HCT116 (cell line): ENCODE data around the gene TMEM125. TPM values are rescaled to one million over a fixed set of nuclear protein-coding genes. Genes with fewer than 3 reads are reported as not detected.

Experiments used
- ATAC-seq: fragments of 200-7000 bp; cut with Tn5 transposase; 2 replicates; pipeline ENCODE4 v1.9.1; 2020; ENCODE audit warnings: mild to moderate bottlenecking, moderate library complexity
- BruUV-seq: library from RNA; stranded (reverse); fragments of 400-500 nt; replicated peaks from 2 replicates; lab custom pipeline; 2021; lab: Mats Ljungman, UMichigan
- CTCF ChIA-PET: fragments of 300-600 bp; sonication (Branson Sonifier 250); formaldehyde crosslinking; loops from one replicate; lab custom pipeline; 2021; ENCODE audit warnings: antibody characterized with exemption; lab: Charles Lee
- POLR2A ChIA-PET: fragments of 300-600, 350-600 bp; sonication (Branson Sonifier 250); formaldehyde crosslinking; loops from one replicate; lab custom pipeline; 2021; ENCODE audit warnings: antibody characterized with exemption; lab: Charles Lee
- RAD21 ChIA-PET, 2 experiments: fragments of 300-600 bp; sonication (Branson Sonifier 250); formaldehyde crosslinking; loops; one replicate each; lab custom pipeline; 2023; ENCODE audit warnings: low total read pairs in 2 of 2; ENCODE audit not compliant: uncharacterized antibody in 2 of 2, unreplicated experiment in 2 of 2, low non-redundant PET in 1 of 2; lab: Charles Lee
- DNase-seq: peaks from one replicate; pipeline ENCODE4 v3.0.0-alpha.2; 2010; ENCODE audit warnings: low read depth, low spot score
- H2AFZ ChIP-seq: fragments of 200-600 bp; shearing (Covaris generic), sonication (generic); 2 replicates; pipeline ENCODE4 v1.6.1; 2017; ENCODE audit warnings: low read depth, mixed run types, mixed read lengths, antibody characterized with exemption, low read length; ENCODE audit not compliant: poor library complexity, severe bottlenecking
- H3K27ac ChIP-seq: 2 replicates; pipeline ENCODE4 v1.5.1; 2012; ENCODE audit warnings: low read depth, low read length
- H3K27me3 ChIP-seq: fragments of 200-600 bp; sonication (generic); 2 replicates; pipeline ENCODE4 v1.6.1; 2016; ENCODE audit warnings: mixed run types, low read length, mixed read lengths; ENCODE audit not compliant: insufficient read depth
- H3K36me3 ChIP-seq, 2 experiments: fragments of 200-500 bp in 1 of 2; fragments of 200-600 bp in 1 of 2; sonication (Bioruptor generic) in 1 of 2; sonication (generic) in 1 of 2; 2 replicates each; pipeline versions ENCODE4 v1.5.1 to v1.6.1; 2014 to 2016; ENCODE audit warnings: low read length in 2 of 2, inconsistent platforms in 1 of 2, mixed read lengths in 1 of 2, mixed run types in 1 of 2; ENCODE audit not compliant: insufficient read depth in 2 of 2, control insufficient read depth in 1 of 2
- H3K4me1 ChIP-seq, 2 experiments: fragments of 200-600 bp in 1 of 2; sonication (generic) in 1 of 2; 2 replicates each; pipeline versions ENCODE4 v1.5.1 to v1.6.1; 2012 to 2017; ENCODE audit warnings: low read length in 2 of 2, inconsistent platforms in 1 of 2, mild to moderate bottlenecking in 1 of 2, mixed read lengths in 1 of 2, mixed run types in 1 of 2, moderate library complexity in 1 of 2; ENCODE audit not compliant: insufficient read depth in 2 of 2, control insufficient read depth in 1 of 2
- H3K4me2 ChIP-seq: fragments of 200-600 bp; sonication (generic); 2 replicates; pipeline ENCODE4 v1.6.1; 2017; ENCODE audit warnings: mixed run types, low read length, mixed read lengths
- H3K4me3 ChIP-seq, 2 experiments: fragments of 200-600 bp in 1 of 2; sonication (generic) in 1 of 2; replicated peaks in 1 of 2; 2 replicates each; pipeline ENCODE4 v1.5.1; 2011 to 2016; ENCODE audit warnings: low read length in 2 of 2, control low read depth in 1 of 2, low read depth in 1 of 2, mild to moderate bottlenecking in 1 of 2, mixed read lengths in 1 of 2, mixed run types in 1 of 2
- H3K79me2 ChIP-seq: fragments of 200-600 bp; sonication (generic); 2 replicates; pipeline ENCODE4 v1.6.1; 2017; ENCODE audit warnings: mild to moderate bottlenecking, mixed run types, low read length, moderate library complexity, mixed read lengths; ENCODE audit not compliant: insufficient read depth
- H3K9ac ChIP-seq: fragments of 200-600 bp; sonication (generic); 2 replicates; pipeline ENCODE4 v1.6.1; 2016; ENCODE audit warnings: low read length, mixed read lengths
- H3K9me2 ChIP-seq: fragments of 200-600 bp; sonication (generic), shearing (Covaris generic); 2 replicates; pipeline ENCODE4 v1.6.1; 2017; ENCODE audit warnings: mixed run types, mild to moderate bottlenecking, moderate library complexity; ENCODE audit not compliant: insufficient read depth
- H3K9me3 ChIP-seq, 2 experiments: fragments of 200-500 bp in 1 of 2; fragments of 200-600 bp in 1 of 2; sonication (Bioruptor generic) in 1 of 2; sonication (generic) in 1 of 2; 2 replicates each; pipeline ENCODE4 v1.6.1; 2014 to 2017; ENCODE audit warnings: low read length in 2 of 2, mixed read lengths in 2 of 2, inconsistent platforms in 1 of 2, low read depth in 1 of 2, mild to moderate bottlenecking in 1 of 2, mixed run types in 1 of 2, moderate library complexity in 1 of 2; ENCODE audit not compliant: control insufficient read depth in 1 of 2, insufficient read depth in 1 of 2
- H4K20me1 ChIP-seq: fragments of 200-600 bp; sonication (generic), shearing (Covaris generic); 2 replicates; pipeline ENCODE4 v1.6.1; 2017; ENCODE audit warnings: mixed run types, mild to moderate bottlenecking, moderate library complexity; ENCODE audit not compliant: insufficient read depth
- ATF3 ChIP-seq: IDR thresholded peaks from 2 replicates; pipeline ENCODE4 v1.6.1; 2012
- CBX3 ChIP-seq: IDR thresholded peaks from 2 replicates; pipeline ENCODE4 v1.6.1; 2012; ENCODE audit warnings: low read depth
- CEBPB ChIP-seq: IDR thresholded peaks from 2 replicates; pipeline ENCODE4 v1.6.1; 2012; ENCODE audit warnings: low read depth
- EGR1 ChIP-seq: IDR thresholded peaks from 2 replicates; pipeline ENCODE4 v1.6.1; 2012; ENCODE audit warnings: low read depth
- EZH2 ChIP-seq: fragments of 200-600 bp; sonication (generic); IDR thresholded peaks from 2 replicates; pipeline ENCODE4 v1.6.1; 2017; ENCODE audit warnings: antibody characterized with exemption, mixed run types
- EZH2phosphoT487 ChIP-seq: fragments of 200-600 bp; IDR thresholded peaks from 2 replicates; pipeline ENCODE4 v1.6.1; 2018; ENCODE audit warnings: antibody characterized with exemption, borderline replicate concordance
- FOSL1 ChIP-seq: IDR thresholded peaks from 2 replicates; pipeline ENCODE4 v1.6.1; 2012; ENCODE audit warnings: low read depth
- POLR2A ChIP-seq: IDR thresholded peaks from 2 replicates; pipeline ENCODE4 v1.7.0; 2011; ENCODE audit warnings: borderline replicate concordance; ENCODE audit not compliant: insufficient read depth, insufficient read length; ENCODE audit errors: extremely low read depth
- POLR2AphosphoS5 ChIP-seq: IDR thresholded peaks from 2 replicates; pipeline ENCODE4 v1.6.1; 2011; ENCODE audit warnings: mild to moderate bottlenecking, low read depth, low read length, moderate library complexity
- SIN3A ChIP-seq: IDR thresholded peaks from 2 replicates; pipeline ENCODE4 v1.6.1; 2012; ENCODE audit warnings: low read depth
- SP1 ChIP-seq: IDR thresholded peaks from 2 replicates; pipeline ENCODE4 v1.6.1; 2012; ENCODE audit warnings: low read depth
- SRF ChIP-seq: IDR thresholded peaks from 2 replicates; pipeline ENCODE4 v1.6.1; 2012; ENCODE audit warnings: low read depth
- TCF7L2 ChIP-seq: IDR thresholded peaks from 2 replicates; pipeline ENCODE4 v1.7.0; 2011; ENCODE audit warnings: borderline replicate concordance, inconsistent platforms; ENCODE audit not compliant: insufficient read depth, insufficient read length; ENCODE audit errors: extremely low read depth
- YY1 ChIP-seq: IDR thresholded peaks from 2 replicates; pipeline ENCODE4 v1.6.1; 2011; ENCODE audit warnings: low read length, low read depth, moderate library complexity, mild to moderate bottlenecking; ENCODE audit not compliant: insufficient replicate concordance; ENCODE audit errors: extremely low read depth
- ZFX ChIP-seq: fragments of 450-650 bp; IDR thresholded peaks from 2 replicates; pipeline ENCODE4 v1.6.1; 2017
- intact Hi-C: fragments of 100-400 bp; cut with micrococcal nuclease; formaldehyde crosslinking; loops from 2 replicates; pipeline ENCODE4 v1.10.0; 2022
- total RNA-seq: library from RNA; stranded (reverse); gene quantifications from one replicate; pipeline ENCODE4 v1.2.1, GENCODE V29; 2021; ENCODE audit not compliant: unreplicated experiment
- TF ChIP-seq, protein P1 (sequence below), 3 experiments: fragments of 200-600 bp in 1 of 3; sonication (generic) in 1 of 3; IDR thresholded peaks in 2 of 3; conservative IDR thresholded peaks in 1 of 3; 2 replicates each; pipeline ENCODE4 v1.5.1; 2012 to 2017; ENCODE audit warnings: low read depth in 2 of 3, low read length in 2 of 3, antibody characterized with exemption in 1 of 3, borderline replicate concordance in 1 of 3, control low read depth in 1 of 3, mild to moderate bottlenecking in 1 of 3, mixed read lengths in 1 of 3, mixed run types in 1 of 3, moderate library complexity in 1 of 3; ENCODE audit not compliant: insufficient read depth in 1 of 3
- TF ChIP-seq, protein P2 (sequence below): IDR thresholded peaks from 2 replicates; pipeline ENCODE4 v1.6.1; 2011; ENCODE audit warnings: mild to moderate bottlenecking, low read length, moderate library complexity; ENCODE audit not compliant: insufficient replicate concordance; ENCODE audit errors: extremely low read depth
- TF ChIP-seq, protein P3 (sequence below): IDR thresholded peaks from 2 replicates; pipeline ENCODE4 v1.6.1; 2012
- TF ChIP-seq, protein P4 (sequence below): IDR thresholded peaks from 2 replicates; pipeline ENCODE4 v1.6.1; 2012; ENCODE audit warnings: low read depth

Gene TMEM125
- total RNA-seq, 1 experiment from 2014 or later: 13.9 TPM

GRCh38 chr1:43234267-43234666 lies 35.5 kb upstream of the TMEM125 start:
- Histone ChIP-seq H3K36me3 (no peaks in the 10 kb centered on the region), H3K9me3 (no peaks in the 10 kb centered on the region), H3K4me2 (no peak overlapping the region), H3K4me1 (peaks cover 4 to 7% of the 10 kb centered on the region in 2 experiments; a peak in 2 of 4 replicates), H3K27ac (no peak overlapping the region), H3K4me3 (no peak overlapping the region), H3K27me3 (no peaks in the 10 kb centered on the region), H2AFZ (no peak overlapping the region), H3K79me2 (no peaks in the 10 kb centered on the region), H3K9me2 (no peaks in the 10 kb centered on the region), H4K20me1 (no peaks in the 10 kb centered on the region), H3K9ac (no peak overlapping the region)
- intact Hi-C loops: no loop called here
- DNase-seq (no peak), ATAC-seq (no peak)
- no TSS peak for BruUV-seq
- ChIA-PET POLR2A (no interaction called here), RAD21 (no interaction called here), CTCF (interaction anchor here (0.9 to 1.2 kb wide), 2 partner anchors 149 to 180 kb away, joined by 3 read pairs; no protein-coding TSS in a partner anchor)
- TF ChIP-seq TCF7L2: no peak
- TF ChIP-seq, protein P1, sequence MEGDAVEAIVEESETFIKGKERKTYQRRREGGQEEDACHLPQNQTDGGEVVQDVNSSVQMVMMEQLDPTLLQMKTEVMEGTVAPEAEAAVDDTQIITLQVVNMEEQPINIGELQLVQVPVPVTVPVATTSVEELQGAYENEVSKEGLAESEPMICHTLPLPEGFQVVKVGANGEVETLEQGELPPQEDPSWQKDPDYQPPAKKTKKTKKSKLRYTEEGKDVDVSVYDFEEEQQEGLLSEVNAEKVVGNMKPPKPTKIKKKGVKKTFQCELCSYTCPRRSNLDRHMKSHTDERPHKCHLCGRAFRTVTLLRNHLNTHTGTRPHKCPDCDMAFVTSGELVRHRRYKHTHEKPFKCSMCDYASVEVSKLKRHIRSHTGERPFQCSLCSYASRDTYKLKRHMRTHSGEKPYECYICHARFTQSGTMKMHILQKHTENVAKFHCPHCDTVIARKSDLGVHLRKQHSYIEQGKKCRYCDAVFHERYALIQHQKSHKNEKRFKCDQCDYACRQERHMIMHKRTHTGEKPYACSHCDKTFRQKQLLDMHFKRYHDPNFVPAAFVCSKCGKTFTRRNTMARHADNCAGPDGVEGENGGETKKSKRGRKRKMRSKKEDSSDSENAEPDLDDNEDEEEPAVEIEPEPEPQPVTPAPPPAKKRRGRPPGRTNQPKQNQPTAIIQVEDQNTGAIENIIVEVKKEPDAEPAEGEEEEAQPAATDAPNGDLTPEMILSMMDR (IDR thresholded peaks at IDR 0.05 in 2 of 3, conservative IDR thresholded peaks at IDR 0.05 in 1 of 3; ENCODE audit: borderline replicate concordance in 1 of 3, insufficient read depth in 1 of 3, low read depth in 2 of 3, low read length in 2 of 3): no peak
- no peak for TF ChIP-seq CBX3
- TF ChIP-seq, protein P2, sequence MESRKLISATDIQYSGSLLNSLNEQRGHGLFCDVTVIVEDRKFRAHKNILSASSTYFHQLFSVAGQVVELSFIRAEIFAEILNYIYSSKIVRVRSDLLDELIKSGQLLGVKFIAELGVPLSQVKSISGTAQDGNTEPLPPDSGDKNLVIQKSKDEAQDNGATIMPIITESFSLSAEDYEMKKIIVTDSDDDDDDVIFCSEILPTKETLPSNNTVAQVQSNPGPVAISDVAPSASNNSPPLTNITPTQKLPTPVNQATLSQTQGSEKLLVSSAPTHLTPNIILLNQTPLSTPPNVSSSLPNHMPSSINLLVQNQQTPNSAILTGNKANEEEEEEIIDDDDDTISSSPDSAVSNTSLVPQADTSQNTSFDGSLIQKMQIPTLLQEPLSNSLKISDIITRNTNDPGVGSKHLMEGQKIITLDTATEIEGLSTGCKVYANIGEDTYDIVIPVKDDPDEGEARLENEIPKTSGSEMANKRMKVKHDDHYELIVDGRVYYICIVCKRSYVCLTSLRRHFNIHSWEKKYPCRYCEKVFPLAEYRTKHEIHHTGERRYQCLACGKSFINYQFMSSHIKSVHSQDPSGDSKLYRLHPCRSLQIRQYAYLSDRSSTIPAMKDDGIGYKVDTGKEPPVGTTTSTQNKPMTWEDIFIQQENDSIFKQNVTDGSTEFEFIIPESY: no peak
- TF ChIP-seq EGR1: no peak
- TF ChIP-seq ZFX: no peak
- TF ChIP-seq, protein P3, sequence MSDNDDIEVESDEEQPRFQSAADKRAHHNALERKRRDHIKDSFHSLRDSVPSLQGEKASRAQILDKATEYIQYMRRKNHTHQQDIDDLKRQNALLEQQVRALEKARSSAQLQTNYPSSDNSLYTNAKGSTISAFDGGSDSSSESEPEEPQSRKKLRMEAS: no peak
- TF ChIP-seq SIN3A: no peak
- TF ChIP-seq, protein P4, sequence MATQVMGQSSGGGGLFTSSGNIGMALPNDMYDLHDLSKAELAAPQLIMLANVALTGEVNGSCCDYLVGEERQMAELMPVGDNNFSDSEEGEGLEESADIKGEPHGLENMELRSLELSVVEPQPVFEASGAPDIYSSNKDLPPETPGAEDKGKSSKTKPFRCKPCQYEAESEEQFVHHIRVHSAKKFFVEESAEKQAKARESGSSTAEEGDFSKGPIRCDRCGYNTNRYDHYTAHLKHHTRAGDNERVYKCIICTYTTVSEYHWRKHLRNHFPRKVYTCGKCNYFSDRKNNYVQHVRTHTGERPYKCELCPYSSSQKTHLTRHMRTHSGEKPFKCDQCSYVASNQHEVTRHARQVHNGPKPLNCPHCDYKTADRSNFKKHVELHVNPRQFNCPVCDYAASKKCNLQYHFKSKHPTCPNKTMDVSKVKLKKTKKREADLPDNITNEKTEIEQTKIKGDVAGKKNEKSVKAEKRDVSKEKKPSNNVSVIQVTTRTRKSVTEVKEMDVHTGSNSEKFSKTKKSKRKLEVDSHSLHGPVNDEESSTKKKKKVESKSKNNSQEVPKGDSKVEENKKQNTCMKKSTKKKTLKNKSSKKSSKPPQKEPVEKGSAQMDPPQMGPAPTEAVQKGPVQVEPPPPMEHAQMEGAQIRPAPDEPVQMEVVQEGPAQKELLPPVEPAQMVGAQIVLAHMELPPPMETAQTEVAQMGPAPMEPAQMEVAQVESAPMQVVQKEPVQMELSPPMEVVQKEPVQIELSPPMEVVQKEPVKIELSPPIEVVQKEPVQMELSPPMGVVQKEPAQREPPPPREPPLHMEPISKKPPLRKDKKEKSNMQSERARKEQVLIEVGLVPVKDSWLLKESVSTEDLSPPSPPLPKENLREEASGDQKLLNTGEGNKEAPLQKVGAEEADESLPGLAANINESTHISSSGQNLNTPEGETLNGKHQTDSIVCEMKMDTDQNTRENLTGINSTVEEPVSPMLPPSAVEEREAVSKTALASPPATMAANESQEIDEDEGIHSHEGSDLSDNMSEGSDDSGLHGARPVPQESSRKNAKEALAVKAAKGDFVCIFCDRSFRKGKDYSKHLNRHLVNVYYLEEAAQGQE: no peak
- no peak for TF ChIP-seq FOSL1
- no peak for TF ChIP-seq POLR2A
- TF ChIP-seq EZH2phosphoT487: no peak
- no peak for TF ChIP-seq CEBPB
- no peak for TF ChIP-seq SP1
- no peak for TF ChIP-seq EZH2
- TF ChIP-seq SRF: no peak
- TF ChIP-seq ATF3: no peak
- TF ChIP-seq YY1: no peak
- no peak for TF ChIP-seq POLR2AphosphoS5
